CD4-positive, alpha-beta T cell treated with Interferon gamma for 1 hour (primary cell): ENCODE data around the gene CASS4.

Experiments
- DNase-seq: peaks from one replicate; pipeline ENCODE4 v3.0.0-alpha.2; 2020

CASS4 gene

GRCh38 chr20:56451056-56451765, 39.2 kb downstream of the CASS4 start:
- DNase-seq = no peak

GRCh38 chr20:56453352-56453751, 41.3 kb downstream of the CASS4 start:
- no peak for DNase-seq

GRCh38 chr20:56454754-56455153, 42.7 kb downstream of the CASS4 start:
- DNase-seq = no peak

- DNase-seq = no peak
Observed at GRCh38 chr20:56458206-56458821, 46.3 kb downstream of the CASS4 start.

GRCh38 chr20:56460459-56460858, 48.4 kb downstream of the CASS4 start:
- DNase-seq = peak; percentile 70

GRCh38 chr20:56461576-56461975, 49.5 kb downstream of the CASS4 start:
- DNase-seq = no peak

- no peak for DNase-seq
Observed at GRCh38 chr20:56463428-56463827, 51.4 kb downstream of the CASS4 start.

- peak; percentile 36 for DNase-seq
Observed at GRCh38 chr20:56465997-56466396, 53.9 kb downstream of the CASS4 start.

- no peak for DNase-seq
Observed at GRCh38 chr20:56467968-56468315, 55.9 kb downstream of the CASS4 start.

- peak; percentile 95 for DNase-seq
Observed at GRCh38 chr20:56468316-56469076, 56.4 kb downstream of the CASS4 start, which contains the start of gene RTF2. RTF2 (plus strand) TSS chr20:56468627; CDS start chr20:56468698, 71 bp downstream.

GRCh38 chr20:56469077-56469449, 57.0 kb downstream of the CASS4 start:
- no peak for DNase-seq

- DNase-seq = peak; percentile 30
Observed at GRCh38 chr20:56483970-56484369, 71.9 kb downstream of the CASS4 start.

- DNase-seq = no peak
Observed at GRCh38 chr20:56487216-56487615, 75.2 kb downstream of the CASS4 start.

GRCh38 chr20:56488566-56488965, 76.5 kb downstream of the CASS4 start:
- no peak for DNase-seq

GRCh38 chr20:56501116-56501515, 89.1 kb downstream of the CASS4 start:
- DNase-seq = no peak

GRCh38 chr20:56503916-56504315, 91.9 kb downstream of the CASS4 start:
- no peak for DNase-seq

- DNase-seq = no peak
Observed at GRCh38 chr20:56504373-56505005, 92.4 kb downstream of the CASS4 start.

GRCh38 chr20:56506103-56506502, 94.0 kb downstream of the CASS4 start:
- no peak for DNase-seq
